IPS-11a (cell line): Measurements from ENCODE around the gene GJB2.

Experiments
- H3K4me3 ChIP-seq: one replicate; pipeline ENCODE4 v1.5.1; 2013; ENCODE audit warnings: low read depth, low read length, control low read depth

The GJB2 gene

DNA sequence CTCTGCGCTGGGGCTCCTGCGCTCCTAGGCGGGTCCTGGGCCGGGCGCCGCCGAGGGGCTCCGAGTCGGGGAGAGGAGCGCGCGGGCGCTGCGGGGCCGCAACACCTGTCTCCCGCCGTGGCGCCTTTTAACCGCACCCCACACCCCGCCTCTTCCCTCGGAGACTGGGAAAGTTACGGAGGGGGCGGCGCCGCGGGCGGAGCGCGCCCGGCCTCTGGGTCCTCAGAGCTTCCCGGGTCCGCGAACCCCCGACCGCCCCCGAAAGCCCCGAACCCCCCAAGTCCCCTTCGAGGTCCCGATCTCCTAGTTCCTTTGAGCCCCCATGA, at the start of gene GJB2:
GJB2 (minus strand) TSS at position 103 of the 326 bp plus-strand sequence. CDS start 3,357 bp downstream, outside the sequence.
- H3K4me3 ChIP-seq = peak within 1 kb of the TSS; percentile 35

DNA sequence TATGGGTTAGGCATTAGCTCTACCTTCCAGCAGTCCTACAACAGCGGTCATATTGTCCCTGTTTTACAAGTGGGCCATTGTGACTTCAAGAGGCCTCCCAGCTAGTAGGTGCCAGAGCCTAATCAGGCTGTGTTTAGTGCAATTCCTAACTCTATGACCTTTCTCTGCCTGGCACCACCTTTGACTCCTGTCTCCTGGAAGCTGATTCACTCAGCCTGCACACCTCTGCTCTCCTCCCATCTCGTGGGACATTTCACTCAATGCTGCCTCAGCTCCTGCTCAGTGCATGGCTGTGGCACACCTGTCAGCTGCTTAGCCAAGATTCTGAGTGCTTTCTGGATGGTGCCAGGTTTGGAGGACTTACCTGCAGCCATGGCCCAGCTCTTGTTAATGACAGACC, 48.9 kb upstream of the GJB2 start:
- H3K4me3 ChIP-seq = no peak overlapping the region

DNA sequence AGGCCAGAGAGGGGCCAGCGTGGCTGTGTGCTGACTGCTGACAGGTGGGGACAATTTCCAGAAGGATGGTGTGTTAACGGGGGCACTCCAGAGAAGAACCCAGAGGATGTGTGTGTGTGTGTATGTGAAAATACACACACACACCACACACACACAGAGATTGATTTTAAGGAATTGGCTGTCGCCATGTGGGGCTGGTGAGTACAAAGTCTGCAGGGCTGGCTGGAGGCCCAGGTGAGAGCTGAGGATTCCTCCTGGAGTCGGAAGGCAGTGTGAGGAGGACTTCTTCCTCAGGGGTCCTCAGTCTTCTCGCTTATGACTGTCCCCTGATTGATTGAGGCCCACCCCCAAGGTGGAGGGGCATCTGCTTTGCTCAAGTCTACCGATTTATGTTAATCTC, 47.0 kb upstream of the GJB2 start:
- no peak overlapping the region for H3K4me3 ChIP-seq

DNA sequence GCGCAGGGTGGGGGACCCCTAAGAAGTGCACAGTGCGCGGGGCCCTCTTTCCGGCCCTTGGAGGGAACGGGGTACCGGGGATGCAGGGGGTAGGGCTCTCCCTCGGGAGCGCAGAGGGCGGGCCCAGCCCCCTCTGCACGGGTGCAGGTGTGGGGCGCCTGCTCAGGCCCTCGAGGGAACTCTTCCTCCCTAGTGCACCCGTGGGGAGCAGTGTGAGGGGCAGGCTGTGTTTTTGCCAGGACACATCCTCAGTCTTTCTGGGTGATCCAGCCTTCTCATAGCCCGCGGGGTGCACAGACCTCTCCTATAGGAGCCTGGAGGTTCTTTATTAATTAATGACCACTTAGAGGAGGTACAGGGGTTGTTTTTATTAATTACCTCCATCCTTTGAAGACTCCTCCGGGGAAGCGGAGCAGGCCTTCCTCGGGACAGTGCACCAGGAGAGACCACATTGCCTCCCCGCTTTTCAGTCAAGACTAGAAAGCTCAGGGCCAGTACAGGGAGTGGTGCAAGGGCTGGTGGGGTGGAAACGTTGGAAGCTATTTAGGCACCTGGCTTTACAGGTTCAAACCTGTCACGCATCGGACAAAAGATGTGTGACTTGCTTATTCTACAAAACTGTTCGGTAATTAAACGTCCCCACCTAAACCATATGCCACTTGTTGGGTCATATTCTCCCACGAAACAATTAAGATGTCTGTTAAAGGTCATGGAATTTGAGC, 40.0 kb upstream of the GJB2 start:
- H3K4me3 ChIP-seq = peak overlapping the region; percentile 17

DNA sequence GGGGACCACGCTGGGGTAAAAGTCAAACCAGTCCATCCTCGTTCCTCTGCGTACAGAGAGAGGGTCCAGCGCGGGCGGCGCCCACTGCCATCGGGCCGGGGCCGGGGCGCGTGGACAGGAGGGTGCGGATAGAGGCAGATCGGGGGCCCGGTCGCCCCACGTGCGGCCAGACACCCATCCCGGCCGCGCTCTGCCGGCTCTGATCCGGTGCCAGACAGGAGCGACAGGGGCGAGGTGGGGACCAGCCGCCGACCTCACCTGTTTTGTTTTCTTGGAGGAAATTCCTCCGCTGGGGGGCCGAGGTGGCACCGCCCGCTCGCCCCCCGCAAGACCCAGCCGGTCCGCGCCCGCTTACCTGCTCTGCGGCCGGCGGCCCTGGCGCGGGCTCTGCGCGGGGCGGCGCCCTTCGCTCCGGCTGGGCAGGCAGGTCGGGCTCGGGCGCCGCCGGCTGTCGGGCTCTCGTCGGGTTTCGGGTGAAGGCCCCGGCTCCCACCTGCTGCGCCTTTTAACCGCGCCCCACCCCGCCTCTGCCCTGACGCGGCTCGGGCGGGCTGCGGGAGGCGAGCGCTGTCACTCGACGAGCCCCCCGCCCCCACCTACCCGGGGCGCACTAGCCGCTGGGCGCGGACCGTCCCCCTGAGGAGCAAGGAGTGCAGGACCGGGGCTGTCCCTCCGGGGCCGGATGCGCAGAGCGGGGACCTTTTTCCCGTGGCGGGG, 39.3 kb upstream of the GJB2 start, which contains the start of gene GJB6:
GJB6 (minus strand) TSS at position 481 of the 717 bp plus-strand sequence. CDS start 8,839 bp downstream, outside the sequence.
- peak within 1 kb of the TSS; percentile 31 for H3K4me3 ChIP-seq

DNA sequence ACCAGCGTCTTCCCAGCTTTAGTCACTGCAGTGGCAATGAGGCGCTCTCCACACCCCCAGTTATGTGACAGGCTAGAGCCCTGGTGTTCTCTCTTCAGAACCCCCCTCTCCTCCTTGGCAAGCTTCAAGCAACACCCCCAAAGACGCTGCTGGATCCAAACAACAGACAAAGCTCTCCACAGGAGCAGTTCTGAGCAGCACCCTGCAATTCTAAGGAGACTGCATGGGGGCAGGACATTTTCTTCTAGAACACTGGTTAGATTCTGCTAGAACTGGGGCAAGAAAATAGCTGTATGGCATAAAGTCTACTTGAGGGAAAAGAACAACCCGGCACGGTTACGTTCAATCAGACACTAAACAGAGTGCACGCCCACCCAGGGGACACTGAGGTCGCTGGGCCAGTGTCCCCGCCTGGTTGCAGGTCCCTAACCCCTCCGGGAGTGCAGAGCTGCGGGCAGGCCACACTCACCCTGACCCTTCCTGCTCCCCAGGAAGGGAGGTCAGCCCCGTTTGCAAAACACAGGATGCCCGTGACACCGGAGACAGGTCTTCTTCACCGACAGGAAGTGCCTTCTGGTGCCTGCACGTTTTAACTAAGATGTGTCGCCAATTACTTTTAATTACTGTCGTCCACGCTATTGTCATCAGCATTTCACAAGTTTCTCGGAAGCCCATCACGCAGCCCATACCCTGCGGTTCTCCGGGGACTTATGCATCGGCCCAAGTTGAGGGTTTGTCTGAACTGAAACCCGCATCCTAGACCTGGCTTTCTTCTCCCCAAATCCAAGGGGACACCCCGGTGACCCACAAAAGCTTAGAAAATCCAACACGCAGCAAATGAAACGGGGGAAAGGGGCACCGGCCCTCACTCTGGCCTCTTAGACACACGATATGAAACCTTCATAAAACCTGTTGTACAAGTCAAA, 38.4 kb upstream of the GJB2 start:
- peak overlapping the region; percentile 31 for H3K4me3 ChIP-seq

DNA sequence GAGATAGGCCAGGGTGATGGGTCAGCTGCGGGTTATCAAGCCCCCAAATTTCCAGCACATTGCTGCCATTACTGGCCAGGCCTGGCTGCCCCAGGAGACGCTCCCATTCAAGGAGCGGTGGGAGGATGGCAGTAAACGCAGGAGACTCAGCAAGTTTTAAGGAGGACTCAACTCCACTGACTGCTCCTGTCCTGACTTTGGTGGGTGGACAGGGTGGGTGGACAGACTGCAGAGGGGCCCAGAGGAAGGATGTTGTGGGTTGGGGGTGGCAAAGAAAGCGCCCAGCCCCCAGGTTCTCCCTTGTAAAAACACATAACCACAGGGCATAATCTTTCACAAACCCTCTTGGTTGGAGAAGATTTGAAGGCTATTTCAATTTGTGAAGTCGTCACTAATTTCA, 35.0 kb upstream of the GJB2 start:
- H3K4me3 ChIP-seq = no peak overlapping the region

DNA sequence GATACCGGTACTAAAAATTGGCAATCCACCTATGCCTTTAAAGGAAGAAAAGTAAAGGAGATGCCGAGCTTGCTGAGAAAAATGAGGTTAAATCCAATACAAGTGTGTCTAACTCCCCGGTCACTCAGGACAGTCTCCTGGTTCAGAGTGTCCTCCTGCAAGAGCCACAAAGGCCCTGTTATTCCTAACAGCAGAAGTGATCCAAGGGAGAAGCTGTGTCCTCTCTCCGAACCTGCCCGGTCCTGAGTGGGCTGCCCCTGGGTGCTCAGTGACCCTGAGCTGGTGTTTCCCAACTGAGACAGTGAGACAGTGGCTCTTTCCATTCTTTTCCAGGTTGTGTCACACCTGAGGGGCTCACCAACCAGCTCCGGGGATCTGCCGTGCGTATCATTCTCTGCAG, 34.5 kb upstream of the GJB2 start:
- no peak overlapping the region for H3K4me3 ChIP-seq

DNA sequence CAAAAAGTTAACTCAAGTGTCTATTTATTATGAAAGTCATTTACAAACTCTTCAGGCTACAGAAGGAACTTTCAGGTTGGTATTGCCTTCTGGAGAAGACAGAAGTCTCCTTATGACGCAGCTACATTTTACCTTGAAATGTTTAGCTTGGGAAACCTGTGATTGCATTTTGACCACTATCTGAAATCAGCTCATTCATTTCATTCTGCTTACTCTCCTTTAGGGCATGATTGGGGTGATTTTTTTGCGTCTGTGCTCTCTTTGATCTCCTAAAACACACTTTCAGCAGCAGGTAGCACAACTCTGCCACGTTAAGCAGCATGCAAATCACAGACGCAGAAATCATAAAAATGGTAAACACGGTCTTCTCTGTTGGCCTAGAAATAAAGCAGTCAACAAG, 29.8 kb upstream of the GJB2 start:
- no peak overlapping the region for H3K4me3 ChIP-seq

DNA sequence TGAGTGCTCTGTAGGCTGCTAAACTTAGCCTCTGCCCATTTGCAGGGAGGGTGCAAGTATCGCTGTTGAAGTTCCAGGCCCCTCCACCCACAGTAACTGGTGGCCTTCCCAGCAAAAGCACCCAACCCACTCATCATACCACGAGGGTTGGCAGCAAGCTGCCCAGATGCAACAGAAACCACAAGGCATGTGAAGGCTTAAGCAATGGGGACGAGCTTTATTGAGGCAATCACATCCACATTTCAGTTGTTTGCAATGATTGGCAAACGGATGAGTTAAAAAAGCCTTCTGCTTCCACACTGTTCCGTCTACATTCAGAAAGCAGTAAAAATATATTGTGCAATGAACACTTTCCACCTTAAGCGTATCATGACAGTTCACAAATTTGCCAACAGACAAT, 29.0 kb upstream of the GJB2 start:
- H3K4me3 ChIP-seq = no peak overlapping the region

DNA sequence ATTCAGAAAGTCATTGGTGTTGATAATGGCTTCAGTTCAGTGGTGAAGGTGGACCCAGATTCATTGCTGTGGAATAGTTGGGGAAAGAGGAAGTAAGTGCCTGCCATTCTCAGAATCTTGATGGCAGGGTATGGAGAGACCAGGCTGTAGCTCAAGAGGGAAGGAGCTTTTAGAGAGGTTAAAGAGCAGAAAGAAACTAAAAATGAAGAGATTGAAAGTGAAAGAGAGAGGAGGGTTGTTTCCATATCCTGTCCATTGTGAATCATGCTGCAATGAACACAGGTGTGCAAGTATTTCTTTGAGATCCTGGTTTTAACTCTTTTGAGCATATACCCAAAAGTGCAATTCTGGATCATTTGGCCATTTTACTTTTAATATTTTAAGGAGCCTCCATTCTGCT, 26.8 kb upstream of the GJB2 start:
- H3K4me3 ChIP-seq = no peak overlapping the region

DNA sequence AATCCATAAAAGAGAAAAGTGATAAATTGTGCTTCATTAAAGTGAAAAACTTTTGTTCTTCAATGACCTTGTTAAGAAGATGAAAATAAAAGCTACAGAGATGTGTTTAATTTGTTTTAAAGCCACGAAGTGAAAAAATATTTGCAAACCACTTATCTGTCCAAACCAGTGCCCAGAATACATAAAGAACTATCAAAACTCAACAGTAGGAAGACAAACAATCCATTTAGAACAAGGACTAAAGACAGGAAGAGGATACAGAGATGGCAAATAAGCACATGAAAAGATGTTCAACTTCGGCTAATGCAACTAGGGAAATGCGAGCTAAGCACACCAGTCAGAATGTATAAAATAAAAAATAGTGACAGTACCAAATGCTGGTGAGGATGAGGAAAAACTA, 24.4 kb upstream of the GJB2 start:
- no peak overlapping the region for H3K4me3 ChIP-seq

DNA sequence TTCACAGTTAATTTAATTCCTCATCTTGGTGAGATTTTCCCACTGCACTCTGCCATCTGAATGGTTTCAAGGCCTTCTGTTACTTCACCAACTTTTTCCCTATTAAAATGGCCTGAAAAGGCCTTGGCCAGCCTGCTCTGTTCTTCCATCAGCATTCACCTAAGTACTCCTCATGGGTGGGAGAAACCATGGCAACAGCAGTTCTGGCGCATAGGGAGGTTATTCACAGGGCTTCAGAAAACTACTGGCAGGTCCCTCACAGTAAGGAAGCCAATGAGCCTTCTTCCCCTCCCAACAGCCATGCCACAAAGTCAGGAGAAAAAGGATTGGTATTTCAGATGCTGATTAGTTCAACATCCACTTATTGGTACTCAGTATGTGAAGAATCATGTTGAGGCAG, 17.2 kb upstream of the GJB2 start:
- no peak overlapping the region for H3K4me3 ChIP-seq

DNA sequence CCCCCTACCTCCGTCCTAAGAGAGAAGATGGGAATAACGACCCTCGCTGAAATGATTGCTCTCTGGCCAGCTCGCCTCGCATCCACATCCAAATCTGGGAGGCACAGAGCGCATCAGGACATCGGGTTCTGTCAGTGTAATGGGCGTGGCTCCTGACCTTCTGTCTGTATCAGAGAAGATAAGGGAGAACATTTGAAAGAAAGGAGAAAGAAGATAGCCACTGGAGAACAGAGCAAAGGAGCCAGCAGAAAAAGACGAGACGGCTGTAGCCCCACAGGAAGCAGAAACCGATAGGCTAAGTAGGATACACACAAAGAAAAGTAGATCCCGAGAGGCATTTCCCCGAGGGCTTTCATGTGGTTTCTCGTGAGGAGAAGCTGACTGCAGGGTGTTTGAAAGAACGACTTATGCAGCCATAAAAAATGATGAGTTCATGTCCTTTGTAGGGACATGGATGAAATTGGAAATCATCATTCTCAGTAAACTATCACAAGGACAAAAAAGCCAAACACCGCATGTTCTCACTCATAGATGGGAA, 14.0 kb upstream of the GJB2 start:
- H3K4me3 ChIP-seq = no peak overlapping the region

DNA sequence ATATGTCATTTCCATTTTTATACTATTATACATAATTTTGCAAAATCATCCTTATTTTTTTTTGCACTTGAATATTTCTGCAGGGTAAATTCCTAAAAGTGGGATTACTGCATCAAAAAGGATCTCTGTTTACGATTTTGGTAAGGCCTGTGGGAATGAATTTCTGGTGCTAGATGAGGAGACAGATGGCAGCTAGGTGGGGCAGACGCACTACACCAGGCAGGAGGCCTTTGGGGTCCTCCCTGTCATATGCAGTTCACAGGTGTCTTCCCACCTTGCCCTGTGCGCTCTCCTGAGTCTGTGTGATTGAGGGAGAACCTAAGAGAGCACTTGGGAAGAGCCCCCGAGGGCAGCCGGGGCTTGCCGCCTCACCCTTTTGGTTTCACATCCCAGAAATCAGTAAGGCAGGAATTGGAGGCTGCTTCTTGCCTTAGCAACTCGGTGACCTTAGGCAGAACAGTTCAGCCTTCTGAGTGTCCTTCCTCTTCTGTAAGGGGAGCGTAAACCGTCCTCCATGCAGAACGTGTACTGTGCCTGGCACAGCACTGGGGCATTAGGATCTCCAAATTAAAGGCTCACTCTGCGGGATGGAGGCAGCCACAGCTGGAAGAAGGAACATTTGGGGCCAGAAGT, 13.4 kb upstream of the GJB2 start:
- H3K4me3 ChIP-seq = no peak overlapping the region

DNA sequence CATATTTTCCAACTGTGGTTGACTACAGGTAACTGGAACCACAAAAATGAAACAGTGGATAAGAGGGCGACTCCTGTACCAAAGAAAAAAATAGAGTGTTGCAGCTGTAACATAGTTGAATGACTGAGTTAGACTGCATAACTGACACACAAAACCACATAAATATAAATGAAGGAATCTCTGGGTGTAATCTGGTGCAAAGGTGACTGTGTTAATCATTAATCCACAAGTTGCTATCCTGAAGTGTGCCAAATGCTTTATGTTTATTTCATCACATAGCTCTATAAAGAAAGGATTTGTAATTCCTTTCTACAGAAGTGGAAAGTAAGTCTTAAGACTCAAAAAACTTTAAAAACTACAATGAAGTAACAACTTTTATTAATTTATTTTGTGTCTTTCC, 6.0 kb upstream of the GJB2 start:
- H3K4me3 ChIP-seq = no peak overlapping the region

DNA sequence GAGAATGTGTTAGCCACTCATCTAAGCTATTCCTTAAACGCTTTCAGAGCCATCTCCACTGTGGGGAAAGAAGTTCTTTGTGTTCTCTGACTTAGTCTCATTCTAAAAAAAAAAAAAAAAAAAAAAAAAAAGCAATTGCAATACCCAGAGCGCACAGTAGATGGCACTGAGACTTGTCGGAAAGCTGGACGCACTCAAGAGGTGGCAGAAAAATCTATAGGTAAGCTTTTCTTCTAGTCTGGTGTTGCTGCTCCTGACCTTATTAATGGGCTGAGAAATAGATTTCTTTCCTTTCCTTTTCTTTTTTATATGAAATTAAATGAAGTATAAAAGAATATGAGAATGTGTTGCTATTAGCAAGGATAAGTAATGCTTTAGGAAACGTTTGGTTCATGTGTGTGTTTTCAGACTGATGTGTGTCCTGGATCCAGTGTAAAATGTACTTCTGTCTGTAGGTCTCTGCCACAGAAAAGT, 4.7 kb upstream of the GJB2 start:
- H3K4me3 ChIP-seq = no peak overlapping the region

DNA sequence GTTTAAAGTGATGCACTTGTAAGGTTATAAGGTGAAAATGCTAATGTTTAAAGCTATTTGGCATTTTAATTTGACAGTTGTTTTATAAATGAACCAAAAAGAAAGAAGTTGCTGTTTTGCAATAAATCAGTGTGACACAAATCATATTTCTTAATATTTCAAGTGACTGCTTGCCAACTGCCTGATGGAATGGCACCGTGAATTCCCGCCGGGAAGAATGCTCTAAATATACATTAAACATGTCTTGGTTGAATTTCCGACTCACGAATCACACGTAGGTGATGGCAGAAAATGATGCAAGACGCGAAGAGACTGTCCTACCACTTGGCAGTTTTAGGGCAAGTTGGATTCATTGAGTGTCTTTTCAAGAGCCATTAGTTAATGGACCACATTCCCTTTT, 3.1 kb upstream of the GJB2 start:
- no peak overlapping the region for H3K4me3 ChIP-seq

DNA sequence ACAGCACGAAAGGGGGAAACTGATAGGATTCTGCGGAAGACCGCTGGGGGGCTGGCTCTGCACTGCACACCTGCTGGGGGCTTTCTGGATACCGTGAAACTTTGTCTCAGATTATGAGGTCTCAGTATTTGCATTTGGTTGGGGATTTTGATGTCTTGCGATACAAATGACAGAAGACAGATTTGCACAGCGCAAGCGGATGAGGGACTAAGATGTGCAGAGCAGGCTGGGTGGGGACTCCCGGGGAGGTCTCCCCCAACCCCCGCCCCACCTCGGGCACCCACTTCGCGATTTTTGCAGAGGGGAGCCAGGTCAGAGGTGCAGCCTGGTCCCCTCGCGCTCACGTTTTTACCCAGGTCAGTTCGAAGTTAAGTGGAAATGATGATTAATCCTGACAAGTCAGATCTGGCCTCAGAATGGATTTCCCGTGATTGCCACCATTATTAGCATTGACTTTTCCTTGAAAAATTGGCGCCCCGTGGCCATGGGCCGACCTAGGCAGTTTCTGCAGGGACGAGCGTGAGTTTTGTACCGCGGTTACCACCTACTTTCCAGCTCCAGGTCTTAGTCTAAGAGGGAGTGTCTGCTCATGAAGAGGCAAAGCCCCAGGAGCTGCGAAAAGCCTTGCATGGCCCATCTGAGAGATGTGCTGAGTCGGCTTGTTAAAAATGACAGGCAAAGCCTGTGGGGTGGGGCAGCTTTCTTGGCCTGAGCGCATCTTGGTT, 1.3 kb upstream of the GJB2 start:
- no peak overlapping the region for H3K4me3 ChIP-seq
